PC-9 (cell line): Measurements from ENCODE around the gene ARL2BP. TPM values are rescaled to one million over a fixed set of nuclear protein-coding genes. Genes with fewer than 3 reads are reported as not detected.

Experiments used
- BruUV-seq: library from RNA; stranded (reverse); fragments of 400-500 nt; replicated peaks from 2 replicates; lab custom pipeline; 2021; lab: Mats Ljungman, UMichigan
- CTCF ChIA-PET: fragments of 300-600 bp; sonication (Branson Sonifier 250); formaldehyde crosslinking; loops from one replicate; lab custom pipeline; 2022; ENCODE audit warnings: antibody characterized with exemption; lab: Charles Lee
- POLR2A ChIA-PET: fragments of 300-600 bp; sonication (Branson Sonifier 250); formaldehyde crosslinking; loops from one replicate; lab custom pipeline; 2022; ENCODE audit warnings: antibody characterized with exemption; ENCODE audit not compliant: unreplicated experiment; lab: Charles Lee
- DNase-seq, 2 experiments: peaks; one replicate each; pipeline versions ENCODE4 v3.0.0 to v3.0.0-alpha.2; 2015 to 2022; ENCODE audit warnings: mixed read lengths in 1 of 2
- H2AFZ ChIP-seq: fragments of 200-600 bp; sonication (generic); 2 replicates; pipeline ENCODE4 v1.8.1; 2017; ENCODE audit warnings: antibody characterized with exemption
- H3F3A ChIP-seq: fragments of 200-600 bp; sonication (generic); 2 replicates; pipeline ENCODE4 v1.8.1; 2017; ENCODE audit warnings: antibody characterized with exemption, mild to moderate bottlenecking, low read depth; ENCODE audit not compliant: insufficient read depth
- H3K27ac ChIP-seq: fragments of 200-600 bp; sonication (generic); 2 replicates; pipeline ENCODE4 v1.6.1; 2016; ENCODE audit warnings: mixed run types
- H3K27me3 ChIP-seq: fragments of 200-600 bp; sonication (generic); 2 replicates; pipeline ENCODE4 v1.6.1; 2016; ENCODE audit warnings: low read depth, mixed run types; ENCODE audit not compliant: insufficient read depth
- H3K36me3 ChIP-seq: fragments of 200-600 bp; sonication (generic); 2 replicates; pipeline ENCODE4 v1.6.1; 2016; ENCODE audit warnings: low read depth, mixed run types
- H3K4me1 ChIP-seq: fragments of 200-600 bp; sonication (generic); replicated peaks from 2 replicates; pipeline ENCODE4 v1.6.1; 2016; ENCODE audit warnings: mixed run types; ENCODE audit not compliant: insufficient read depth
- H3K4me2 ChIP-seq: fragments of 200-600 bp; sonication (generic); 2 replicates; pipeline ENCODE4 v1.6.1; 2017; ENCODE audit warnings: mixed run types
- H3K4me3 ChIP-seq: fragments of 200-600 bp; sonication (generic); 2 replicates; pipeline ENCODE4 v1.6.1; 2016; ENCODE audit warnings: mixed run types
- H3K79me2 ChIP-seq: fragments of 200-600 bp; sonication (generic); 2 replicates; pipeline ENCODE4 v1.6.1; 2017; ENCODE audit warnings: low read depth, mixed run types
- H3K9me2 ChIP-seq: fragments of 200-600 bp; sonication (generic); 2 replicates; pipeline ENCODE4 v1.8.1; 2017; ENCODE audit warnings: mild to moderate bottlenecking; ENCODE audit not compliant: insufficient read depth
- H3K9me3 ChIP-seq: fragments of 200-600 bp; sonication (generic); 2 replicates; pipeline ENCODE4 v1.8.1; 2016; ENCODE audit warnings: low read depth; ENCODE audit not compliant: insufficient read depth
- H4K20me1 ChIP-seq: fragments of 200-600 bp; sonication (generic); 2 replicates; pipeline ENCODE4 v1.8.1; 2017; ENCODE audit not compliant: insufficient read depth
- EZH2 ChIP-seq: fragments of 200-600 bp; sonication (generic); IDR thresholded peaks from 2 replicates; pipeline ENCODE4 v1.8.0; 2017; ENCODE audit warnings: antibody characterized with exemption, low read depth
- intact Hi-C: fragments of 100-400 bp; cut with micrococcal nuclease; formaldehyde crosslinking; loops from one replicate; pipeline ENCODE4 v1.10.0; 2022; ENCODE audit not compliant: unreplicated experiment
- total RNA-seq: library from RNA; stranded (reverse); gene quantifications from 2 replicates; pipeline ENCODE4 v1.2.3, GENCODE V29; 2021
- TF ChIP-seq, protein P1 (sequence below): fragments of 200-600 bp; sonication (generic); conservative IDR thresholded peaks from 2 replicates; pipeline ENCODE4 v1.6.1; 2017; ENCODE audit warnings: mixed run types, antibody characterized with exemption, mild to moderate bottlenecking, moderate library complexity

The ARL2BP gene
- total RNA-seq, 1 experiment from 2014 or later: 23.6 TPM

DNA sequence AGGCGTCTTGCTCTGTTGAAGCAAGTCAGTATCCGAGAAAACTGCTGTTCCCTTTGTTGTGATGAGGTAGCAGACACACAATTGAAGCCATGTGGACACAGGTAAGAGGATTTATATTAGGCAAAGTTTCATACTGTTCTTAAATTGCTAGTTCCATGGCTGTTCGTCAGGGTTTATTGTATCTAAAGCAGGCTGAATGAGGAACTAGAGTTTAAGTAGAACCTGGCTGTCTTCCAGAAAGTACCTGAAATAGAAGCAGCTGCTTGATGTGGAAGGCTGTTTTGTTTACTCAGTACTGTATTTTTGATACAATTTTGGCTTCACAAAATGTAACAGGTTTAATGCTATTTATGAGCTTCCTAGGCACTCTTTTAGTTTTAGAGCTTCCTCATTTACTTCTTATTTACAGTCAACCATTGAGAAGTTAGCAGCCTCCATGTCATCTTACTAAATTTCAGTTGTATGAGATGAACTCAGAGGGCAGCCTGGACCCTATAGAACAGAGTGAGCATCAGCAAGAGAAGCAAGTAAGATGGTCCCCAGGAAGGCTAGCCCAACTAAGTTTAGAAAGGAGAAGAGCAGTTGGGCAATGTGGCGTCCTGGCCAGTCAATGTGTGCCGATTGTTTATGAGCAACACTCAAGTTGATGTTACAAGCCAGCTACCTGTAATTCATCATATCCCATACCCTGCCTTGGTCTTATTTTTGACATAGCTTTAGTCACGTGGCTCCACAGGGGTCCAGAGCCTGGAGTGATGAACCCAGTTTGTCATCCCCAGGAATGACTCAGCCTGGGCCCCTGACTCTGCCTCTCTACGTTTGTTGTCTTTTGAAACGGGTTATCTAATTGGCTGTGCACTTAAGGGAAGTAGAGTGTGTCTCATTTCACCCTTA lies 9.7 kb upstream of the ARL2BP start:
- H3K27me3 ChIP-seq: no peaks in the 10 kb centered on the region
- no peaks in the 10 kb centered on the region for H3K9me3 ChIP-seq
- H3K9me2 ChIP-seq: no peaks in the 10 kb centered on the region
- ChIA-PET POLR2A (interaction anchor here (0.7 kb wide), 1 partner anchor 14 kb away, joined by 3 read pairs; no protein-coding TSS in a partner anchor), CTCF (no interaction called here)
- intact Hi-C loops: no loop called here
- peaks cover 29% of the 10 kb centered on the region; the same call in 1 of the 2 replicates for H3K36me3 ChIP-seq
- no TSS peak for BruUV-seq
- no peak for DNase-seq
- H3F3A ChIP-seq: peaks cover 4% of the 10 kb centered on the region
- H3K4me1 ChIP-seq: no peaks in the 10 kb centered on the region
- H3K4me3 ChIP-seq: no peak overlapping the region
- H3K79me2 ChIP-seq: no peaks in the 10 kb centered on the region
- no peak overlapping the region for H2AFZ ChIP-seq
- TF ChIP-seq, protein P1, sequence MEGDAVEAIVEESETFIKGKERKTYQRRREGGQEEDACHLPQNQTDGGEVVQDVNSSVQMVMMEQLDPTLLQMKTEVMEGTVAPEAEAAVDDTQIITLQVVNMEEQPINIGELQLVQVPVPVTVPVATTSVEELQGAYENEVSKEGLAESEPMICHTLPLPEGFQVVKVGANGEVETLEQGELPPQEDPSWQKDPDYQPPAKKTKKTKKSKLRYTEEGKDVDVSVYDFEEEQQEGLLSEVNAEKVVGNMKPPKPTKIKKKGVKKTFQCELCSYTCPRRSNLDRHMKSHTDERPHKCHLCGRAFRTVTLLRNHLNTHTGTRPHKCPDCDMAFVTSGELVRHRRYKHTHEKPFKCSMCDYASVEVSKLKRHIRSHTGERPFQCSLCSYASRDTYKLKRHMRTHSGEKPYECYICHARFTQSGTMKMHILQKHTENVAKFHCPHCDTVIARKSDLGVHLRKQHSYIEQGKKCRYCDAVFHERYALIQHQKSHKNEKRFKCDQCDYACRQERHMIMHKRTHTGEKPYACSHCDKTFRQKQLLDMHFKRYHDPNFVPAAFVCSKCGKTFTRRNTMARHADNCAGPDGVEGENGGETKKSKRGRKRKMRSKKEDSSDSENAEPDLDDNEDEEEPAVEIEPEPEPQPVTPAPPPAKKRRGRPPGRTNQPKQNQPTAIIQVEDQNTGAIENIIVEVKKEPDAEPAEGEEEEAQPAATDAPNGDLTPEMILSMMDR: no peak
- TF ChIP-seq EZH2: no peak
- H3K27ac ChIP-seq: no peak overlapping the region
- H3K4me2 ChIP-seq: no peak overlapping the region
- H4K20me1 ChIP-seq: no peaks in the 10 kb centered on the region

DNA sequence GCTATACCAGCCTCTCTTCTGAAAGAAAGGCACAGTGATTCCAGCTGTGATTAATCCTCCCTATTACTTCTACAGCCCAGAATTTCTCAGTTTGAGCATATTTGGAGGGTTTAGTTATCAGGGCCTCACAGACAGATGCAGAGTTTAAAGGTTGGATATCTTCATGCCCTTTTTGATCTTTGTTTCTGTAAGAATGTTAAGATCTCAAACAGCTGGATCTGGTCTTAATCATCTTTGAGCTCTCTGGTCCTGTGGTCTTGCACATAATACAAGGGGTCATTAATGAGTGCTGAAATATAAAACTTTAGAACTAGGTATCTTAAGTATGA lies 9.1 kb upstream of the ARL2BP start:
- intact Hi-C loops: no loop called here
- BruUV-seq: no TSS peak
- Histone ChIP-seq H3K27ac (no peak overlapping the region), H3K4me2 (no peak overlapping the region), H3F3A (peaks cover 4% of the 10 kb centered on the region), H3K36me3 (peaks cover 23% of the 10 kb centered on the region; the same call in 1 of the 2 replicates), H3K4me1 (no peaks in the 10 kb centered on the region), H3K4me3 (no peak overlapping the region), H3K9me2 (no peaks in the 10 kb centered on the region), H3K79me2 (no peaks in the 10 kb centered on the region), H4K20me1 (no peaks in the 10 kb centered on the region), H3K9me3 (no peaks in the 10 kb centered on the region), H3K27me3 (no peaks in the 10 kb centered on the region), H2AFZ (no peak overlapping the region)
- CTCF ChIA-PET: no interaction called here
- DNase-seq: no peak
- POLR2A ChIA-PET: interaction anchor here (0.6 to 0.7 kb wide), 2 partner anchors 15 to 415 kb away, joined by 3 to 4 read pairs; no protein-coding TSS in a partner anchor
- TF ChIP-seq EZH2: no peak
- TF ChIP-seq, protein P1: no peak

DNA sequence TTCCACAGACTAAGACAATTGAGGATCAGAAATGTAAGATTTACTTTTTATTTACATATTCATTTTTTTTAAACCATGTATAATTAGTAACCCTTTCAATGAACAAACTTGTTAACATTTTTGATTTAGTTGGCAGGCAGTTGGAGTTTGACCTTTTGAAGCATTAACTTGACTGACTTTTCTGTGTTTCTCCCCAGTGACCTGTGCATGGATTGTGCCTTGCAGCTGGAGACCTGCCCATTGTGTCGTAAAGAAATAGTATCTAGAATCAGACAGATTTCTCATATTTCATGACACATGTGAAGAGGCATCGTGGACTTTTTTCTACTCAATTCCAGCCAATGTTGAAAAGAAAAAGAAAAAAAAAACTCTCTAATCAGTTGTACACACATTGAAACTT lies 6.4 kb upstream of the ARL2BP start:
- H3K79me2 ChIP-seq: no peaks in the 10 kb centered on the region
- no peaks in the 10 kb centered on the region for H3K27me3 ChIP-seq
- H4K20me1 ChIP-seq: no peaks in the 10 kb centered on the region
- peaks cover 11% of the 10 kb centered on the region; the same call in 1 of the 2 replicates for H3K36me3 ChIP-seq
- DNase-seq: no peak
- ChIA-PET POLR2A (no interaction called here), CTCF (no interaction called here)
- H3F3A ChIP-seq: peaks cover 16% of the 10 kb centered on the region
- no peak overlapping the region for H3K27ac ChIP-seq
- no peak overlapping the region for H3K4me3 ChIP-seq
- no peaks in the 10 kb centered on the region for H3K9me2 ChIP-seq
- H2AFZ ChIP-seq: no peak overlapping the region
- no TSS peak for BruUV-seq
- intact Hi-C loops: no loop called here
- H3K4me1 ChIP-seq: no peaks in the 10 kb centered on the region
- no peaks in the 10 kb centered on the region for H3K9me3 ChIP-seq
- TF ChIP-seq, protein P1: no peak
- TF ChIP-seq EZH2: no peak
- H3K4me2 ChIP-seq: no peak overlapping the region
